ENCODE data around the gene GALNT9.

GRCh38 chr12:132333273-132333672, 3.9 kb upstream of the GALNT9 start:
- TF ChIP-seq CTCF (IDR thresholded peaks at IDR 0.05) (no peak), POLR2A (IDR thresholded peaks at IDR 0.05) (no peak), EP300 (IDR thresholded peaks at IDR 0.05) (no peak)

All from ovary (tissue), 3 donors.